Activated CD8-positive, alpha-beta memory T cell treated with anti-CD3 and anti-CD28 coated beads, Interleukin-2, amount 50 U/mL, for 4 hours (primary cell): ENCODE measurements around the gene G6PC1.
"Not testable (repeated sequence)": the region's sequence is repeated elsewhere in the genome, so short reads cannot be mapped to it uniquely, and the experiment has no call there.

Experiments
- DNase-seq: peaks from one replicate; pipeline ENCODE4 v3.0.0-alpha.2; 2020

The G6PC1 gene

DNA sequence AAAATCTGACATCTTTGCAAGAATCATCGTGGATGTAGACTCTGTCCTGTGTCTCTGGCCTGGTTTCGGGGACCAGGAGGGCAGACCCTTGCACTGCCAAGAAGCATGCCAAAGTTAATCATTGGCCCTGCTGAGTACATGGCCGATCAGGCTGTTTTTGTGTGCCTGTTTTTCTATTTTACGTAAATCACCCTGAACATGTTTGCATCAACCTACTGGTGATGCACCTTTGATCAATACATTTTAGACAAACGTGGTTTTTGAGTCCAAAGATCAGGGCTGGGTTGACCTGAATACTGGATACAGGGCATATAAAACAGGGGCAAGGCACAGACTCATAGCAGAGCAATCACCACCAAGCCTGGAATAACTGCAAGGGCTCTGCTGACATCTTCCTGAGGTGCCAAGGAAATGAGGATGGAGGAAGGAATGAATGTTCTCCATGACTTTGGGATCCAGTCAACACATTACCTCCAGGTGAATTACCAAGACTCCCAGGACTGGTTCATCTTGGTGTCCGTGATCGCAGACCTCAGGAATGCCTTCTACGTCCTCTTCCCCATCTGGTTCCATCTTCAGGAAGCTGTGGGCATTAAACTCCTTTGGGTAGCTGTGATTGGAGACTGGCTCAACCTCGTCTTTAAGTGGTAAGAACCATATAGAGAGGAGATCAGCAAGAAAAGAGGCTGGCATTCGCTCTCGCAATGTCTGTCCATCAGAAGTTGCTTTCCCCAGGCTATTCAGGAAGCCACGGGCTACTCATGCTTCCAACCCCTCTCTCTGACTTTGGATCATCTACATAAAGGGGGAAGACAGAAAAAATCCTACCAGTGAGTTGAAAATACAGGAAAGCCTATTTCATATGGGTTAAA, at the start of gene G6PC1:
G6PC1 (plus strand) TSS at position 340 of the 872 bp plus-strand sequence; CDS start at position 418, 78 bp downstream.
- DNase-seq: no peak

DNA sequence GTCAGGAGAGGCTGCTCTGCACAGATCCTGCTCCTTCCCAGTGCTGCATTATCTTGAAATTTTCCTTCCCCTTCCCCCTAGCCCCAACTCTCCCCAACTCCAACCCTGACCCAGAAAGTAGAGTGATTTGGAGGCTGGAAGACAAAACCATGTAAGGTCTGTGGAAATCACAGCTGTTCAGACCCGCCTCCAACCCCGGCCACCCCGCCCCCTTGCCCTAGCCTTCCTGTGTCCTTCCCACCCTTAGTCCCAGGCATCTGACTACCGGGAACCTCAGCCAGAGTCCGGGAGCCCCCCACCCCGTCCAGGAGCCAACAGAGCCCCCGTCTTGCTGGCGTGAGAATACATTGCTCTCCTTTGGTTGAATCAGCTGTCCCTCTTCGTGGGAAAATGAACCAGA, 49.6 kb upstream of the G6PC1 start, which contains the start of gene AOC3:
AOC3 (plus strand) TSS at position 246 of the 400 bp plus-strand sequence; CDS start at position 391, 145 bp downstream.
- DNase-seq: no peak

DNA sequence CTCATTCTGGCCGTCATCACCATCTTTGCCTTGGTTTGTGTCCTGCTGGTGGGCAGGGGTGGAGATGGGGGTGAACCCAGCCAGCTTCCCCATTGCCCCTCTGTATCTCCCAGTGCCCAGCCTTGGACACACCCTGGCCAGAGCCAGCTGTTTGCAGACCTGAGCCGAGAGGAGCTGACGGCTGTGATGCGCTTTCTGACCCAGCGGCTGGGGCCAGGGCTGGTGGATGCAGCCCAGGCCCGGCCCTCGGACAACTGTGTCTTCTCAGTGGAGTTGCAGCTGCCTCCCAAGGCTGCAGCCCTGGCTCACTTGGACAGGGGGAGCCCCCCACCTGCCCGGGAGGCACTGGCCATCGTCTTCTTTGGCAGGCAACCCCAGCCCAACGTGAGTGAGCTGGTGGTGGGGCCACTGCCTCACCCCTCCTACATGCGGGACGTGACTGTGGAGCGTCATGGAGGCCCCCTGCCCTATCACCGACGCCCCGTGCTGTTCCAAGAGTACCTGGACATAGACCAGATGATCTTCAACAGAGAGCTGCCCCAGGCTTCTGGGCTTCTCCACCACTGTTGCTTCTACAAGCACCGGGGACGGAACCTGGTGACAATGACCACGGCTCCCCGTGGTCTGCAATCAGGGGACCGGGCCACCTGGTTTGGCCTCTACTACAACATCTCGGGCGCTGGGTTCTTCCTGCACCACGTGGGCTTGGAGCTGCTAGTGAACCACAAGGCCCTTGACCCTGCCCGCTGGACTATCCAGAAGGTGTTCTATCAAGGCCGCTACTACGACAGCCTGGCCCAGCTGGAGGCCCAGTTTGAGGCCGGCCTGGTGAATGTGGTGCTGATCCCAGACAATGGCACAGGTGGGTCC, 49.0 kb upstream of the G6PC1 start:
- not testable (repeated sequence) for DNase-seq

DNA sequence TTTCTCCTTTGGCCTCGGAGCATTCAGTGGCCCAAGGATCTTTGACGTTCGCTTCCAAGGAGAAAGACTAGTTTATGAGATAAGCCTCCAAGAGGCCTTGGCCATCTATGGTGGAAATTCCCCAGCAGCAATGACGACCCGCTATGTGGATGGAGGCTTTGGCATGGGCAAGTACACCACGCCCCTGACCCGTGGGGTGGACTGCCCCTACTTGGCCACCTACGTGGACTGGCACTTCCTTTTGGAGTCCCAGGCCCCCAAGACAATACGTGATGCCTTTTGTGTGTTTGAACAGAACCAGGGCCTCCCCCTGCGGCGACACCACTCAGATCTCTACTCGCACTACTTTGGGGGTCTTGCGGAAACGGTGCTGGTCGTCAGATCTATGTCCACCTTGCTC, 48.2 kb upstream of the G6PC1 start:
- DNase-seq: no peak

DNA sequence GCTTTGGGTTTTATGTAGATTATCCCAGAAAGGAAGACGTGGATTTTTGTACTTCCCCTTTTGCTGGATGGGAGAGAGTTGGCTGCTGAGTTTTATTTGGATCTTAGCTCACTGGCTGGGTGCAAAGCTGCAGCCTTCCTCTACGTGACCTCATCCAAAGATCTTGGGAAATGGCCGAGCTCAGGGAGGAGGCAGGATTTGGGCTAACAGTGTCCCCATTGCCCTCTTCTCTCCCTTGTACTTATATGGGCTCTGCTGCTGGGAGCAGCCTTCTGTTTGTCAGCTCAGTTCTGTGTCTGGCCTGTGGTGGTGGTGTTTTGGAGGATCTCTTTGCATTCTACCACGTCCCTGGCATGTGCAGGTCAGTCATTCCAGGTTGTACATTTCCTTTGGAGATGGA, 47.6 kb upstream of the G6PC1 start:
- DNase-seq: no peak

DNA sequence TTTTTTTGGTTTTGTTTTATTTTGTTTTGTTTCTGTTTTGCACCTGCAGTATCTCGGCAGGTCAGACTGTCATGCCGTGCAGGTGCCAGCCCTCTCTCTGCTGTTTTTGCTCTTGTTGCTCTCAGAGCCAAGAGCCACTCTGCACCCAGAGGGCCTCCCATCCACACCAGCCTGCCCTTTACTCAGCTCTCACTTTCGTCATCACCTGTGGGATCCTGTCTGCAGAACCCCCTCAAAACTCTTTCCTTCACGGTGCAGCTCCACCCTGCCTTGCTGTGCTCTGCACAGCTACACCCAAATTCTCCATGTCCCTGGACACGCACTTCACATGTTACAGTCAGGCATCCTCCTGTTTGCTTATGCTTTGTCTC, 47.0 kb upstream of the G6PC1 start:
- no peak for DNase-seq

DNA sequence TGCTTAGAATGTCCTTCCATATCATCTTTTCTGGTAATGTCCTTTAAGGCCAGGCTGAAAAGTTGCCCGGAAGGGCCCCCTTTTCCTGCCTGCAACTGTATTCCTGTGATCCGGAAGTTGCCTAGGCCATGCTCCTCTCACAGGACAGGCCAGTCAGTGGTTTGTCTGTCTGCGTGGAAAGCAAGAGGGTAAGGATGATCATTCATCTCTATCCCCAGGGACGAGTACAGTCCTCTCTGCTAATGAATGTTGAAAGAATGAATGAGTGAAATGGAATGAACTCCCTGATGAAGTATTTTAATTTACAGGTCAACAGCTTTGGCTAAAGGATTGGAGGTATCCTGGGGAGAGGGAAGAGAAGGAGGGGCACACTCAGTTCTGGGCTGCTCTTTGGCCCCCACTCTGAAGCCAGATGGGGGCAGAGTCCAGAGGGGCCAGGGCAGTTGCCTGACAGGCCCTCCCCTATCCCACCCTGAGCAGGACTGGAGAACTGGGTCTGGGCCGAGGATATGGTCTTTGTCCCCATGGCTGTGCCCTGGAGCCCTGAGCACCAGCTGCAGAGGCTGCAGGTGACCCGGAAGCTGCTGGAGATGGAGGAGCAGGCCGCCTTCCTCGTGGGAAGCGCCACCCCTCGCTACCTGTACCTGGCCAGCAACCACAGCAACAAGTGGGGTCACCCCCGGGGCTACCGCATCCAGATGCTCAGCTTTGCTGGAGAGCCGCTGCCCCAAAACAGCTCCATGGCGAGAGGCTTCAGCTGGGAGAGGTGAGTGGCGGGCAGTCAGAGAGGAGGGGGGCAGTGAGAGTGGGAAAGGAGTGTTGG, 46.4 kb upstream of the G6PC1 start:
- no peak for DNase-seq

DNA sequence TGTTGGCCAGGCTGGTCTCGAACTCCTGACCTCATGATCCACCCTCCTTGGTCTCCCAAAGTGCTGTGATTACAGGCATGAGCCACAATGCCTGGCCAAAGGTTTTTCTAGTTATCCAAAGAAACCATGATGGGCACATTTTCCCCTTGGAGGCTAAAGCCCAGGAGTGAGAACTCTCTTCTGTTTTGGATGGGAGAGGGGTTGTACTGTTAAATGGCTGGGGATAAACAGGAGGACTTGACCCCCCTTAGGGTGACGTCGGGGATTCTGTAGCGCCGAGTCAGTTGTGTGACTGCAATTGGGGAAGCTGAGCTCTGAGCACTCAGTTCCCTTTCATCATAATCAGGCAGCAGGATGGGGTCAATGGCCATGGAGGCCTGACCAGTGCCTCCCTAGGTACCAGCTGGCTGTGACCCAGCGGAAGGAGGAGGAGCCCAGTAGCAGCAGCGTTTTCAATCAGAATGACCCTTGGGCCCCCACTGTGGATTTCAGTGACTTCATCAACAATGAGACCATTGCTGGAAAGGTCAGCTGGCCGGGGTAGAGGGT, 45.5 kb upstream of the G6PC1 start:
- DNase-seq: no peak

DNA sequence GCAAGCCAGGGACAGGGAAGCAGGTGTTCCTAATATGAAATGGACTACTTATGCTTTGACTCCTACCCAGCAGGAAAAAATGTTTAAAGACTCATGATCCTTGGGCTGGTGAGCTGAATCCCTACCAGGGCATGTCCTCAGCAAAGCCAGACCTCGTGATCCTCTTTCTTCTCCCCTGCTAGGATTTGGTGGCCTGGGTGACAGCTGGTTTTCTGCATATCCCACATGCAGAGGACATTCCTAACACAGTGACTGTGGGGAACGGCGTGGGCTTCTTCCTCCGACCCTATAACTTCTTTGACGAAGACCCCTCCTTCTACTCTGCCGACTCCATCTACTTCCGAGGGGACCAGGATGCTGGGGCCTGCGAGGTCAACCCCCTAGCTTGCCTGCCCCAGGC, 44.5 kb upstream of the G6PC1 start:
- DNase-seq: not testable (repeated sequence)

DNA sequence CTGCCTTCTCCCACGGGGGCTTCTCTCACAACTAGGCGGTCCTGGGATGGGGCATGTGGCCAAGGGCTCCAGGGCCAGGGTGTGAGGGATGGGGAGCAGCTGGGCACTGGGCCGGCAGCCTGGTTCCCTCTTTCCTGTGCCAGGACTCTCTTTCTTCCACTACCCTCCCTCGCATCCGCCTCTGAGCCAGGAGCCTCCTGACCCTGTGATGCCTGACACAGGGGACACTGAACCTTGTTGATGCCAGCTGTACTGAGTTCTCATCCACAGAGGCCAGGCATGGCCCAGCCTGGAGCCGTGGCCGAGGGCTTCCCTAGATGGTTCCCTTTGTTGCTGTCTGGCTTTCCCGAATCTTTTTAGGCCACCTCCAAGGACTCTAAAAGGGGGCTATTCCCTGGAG, 44.1 kb upstream of the G6PC1 start:
- DNase-seq: not testable (repeated sequence)

DNA sequence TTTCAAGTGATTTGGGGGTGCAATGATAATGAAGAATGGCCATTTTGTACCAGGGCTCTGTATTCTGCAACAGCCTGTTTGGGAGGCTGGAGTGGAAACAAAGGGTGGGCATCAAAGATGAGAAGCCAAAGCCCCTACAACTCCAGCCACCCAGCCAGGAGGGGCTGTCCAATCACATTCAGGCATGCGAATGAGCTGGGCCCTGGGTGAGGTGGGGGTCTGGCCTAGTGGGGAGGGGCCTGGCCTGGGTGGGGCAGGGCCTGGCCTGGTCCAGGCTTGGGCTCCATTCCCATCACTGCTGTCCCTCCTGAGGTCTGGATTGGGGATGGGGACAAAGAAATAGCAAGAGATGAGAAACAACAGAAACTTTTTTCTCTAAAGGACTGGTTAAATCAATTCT, 43.2 kb upstream of the G6PC1 start:
- no peak for DNase-seq

DNA sequence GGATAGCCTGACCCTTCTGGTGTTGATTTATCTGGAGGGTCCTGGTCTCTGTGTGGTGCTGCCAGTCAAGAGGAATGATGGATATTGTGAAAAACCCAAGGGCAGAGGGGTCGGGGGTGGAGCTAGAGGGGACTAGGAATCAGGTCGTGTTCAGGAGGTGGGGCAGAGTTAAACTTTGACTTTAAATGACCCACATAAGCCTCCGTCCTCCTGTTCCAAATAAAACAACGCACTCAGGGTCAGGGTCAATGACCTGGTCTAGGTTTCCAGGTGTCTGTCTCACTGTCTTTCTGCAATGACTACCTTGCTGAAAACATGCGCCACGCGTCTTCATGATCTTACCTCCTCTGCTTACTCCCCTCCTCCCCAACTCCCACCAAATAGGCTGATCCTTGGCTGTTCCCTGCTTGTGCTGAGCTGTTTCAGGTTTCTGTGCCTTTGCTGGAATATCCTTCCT, 34.9 kb upstream of the G6PC1 start:
- no peak for DNase-seq

DNA sequence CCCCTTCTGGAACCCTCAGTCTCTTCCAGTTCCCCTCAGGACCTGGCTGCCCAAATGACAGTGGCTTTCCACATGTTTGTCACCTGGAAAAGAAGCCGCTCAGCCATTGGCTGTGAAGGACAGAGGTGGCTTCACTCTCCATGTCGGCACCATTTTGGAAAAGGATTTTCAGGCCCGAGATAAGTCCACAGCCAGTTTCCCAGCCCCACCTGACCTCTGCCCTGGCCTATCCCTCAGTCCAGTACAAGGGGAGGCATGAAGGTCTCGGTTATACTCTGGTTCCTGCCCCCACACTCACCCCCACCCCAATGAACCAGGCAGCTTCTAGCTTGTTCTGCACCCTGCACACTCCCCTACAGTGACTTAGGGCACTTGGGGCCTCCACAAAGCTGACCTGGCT, 34.4 kb upstream of the G6PC1 start:
- DNase-seq: no peak

DNA sequence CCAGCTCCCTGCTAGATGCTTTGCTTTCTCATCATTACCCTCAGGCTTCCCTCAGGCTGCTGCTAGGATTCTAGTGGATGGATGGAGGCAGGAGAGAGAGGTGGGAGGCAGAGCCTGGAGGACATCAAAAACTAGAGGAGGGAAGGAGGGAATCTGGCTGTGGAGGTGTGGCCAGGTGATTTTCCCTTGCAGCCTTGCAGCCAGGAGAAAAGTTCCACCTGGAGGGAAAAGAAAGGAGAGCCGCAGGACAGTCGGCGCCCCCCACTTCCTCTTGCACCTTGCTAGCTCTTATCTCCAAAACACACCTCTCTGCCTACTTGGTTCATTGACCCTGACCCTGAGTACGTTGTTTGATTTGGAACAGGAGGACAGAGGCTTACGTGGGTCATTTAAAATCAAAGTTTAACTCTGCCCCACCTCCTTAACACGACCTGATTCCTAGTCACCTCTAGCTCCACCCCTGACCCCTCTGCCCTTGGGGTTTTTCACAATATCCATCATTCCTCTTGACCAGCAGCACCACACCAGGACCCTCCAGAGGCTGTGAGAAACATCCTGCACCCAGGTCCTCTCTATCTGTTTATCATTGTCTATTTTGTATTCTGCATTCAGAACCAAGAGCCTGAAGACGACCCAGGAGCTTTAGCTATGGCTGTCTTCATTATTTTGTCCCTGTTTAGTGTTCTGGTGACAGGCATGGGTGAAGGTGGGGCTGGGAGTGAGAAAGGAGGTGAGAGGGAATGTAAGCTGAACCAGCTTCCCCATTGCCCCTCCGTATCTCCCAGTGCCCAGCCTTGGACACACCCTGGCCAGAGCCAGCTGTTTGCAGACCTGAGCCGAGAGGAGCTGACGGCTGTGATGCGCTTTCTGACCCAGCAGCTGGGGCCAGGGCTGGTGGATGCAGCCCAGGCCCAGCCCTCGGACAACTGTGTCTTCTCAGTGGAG, 33.7 kb upstream of the G6PC1 start:
- no peak for DNase-seq

DNA sequence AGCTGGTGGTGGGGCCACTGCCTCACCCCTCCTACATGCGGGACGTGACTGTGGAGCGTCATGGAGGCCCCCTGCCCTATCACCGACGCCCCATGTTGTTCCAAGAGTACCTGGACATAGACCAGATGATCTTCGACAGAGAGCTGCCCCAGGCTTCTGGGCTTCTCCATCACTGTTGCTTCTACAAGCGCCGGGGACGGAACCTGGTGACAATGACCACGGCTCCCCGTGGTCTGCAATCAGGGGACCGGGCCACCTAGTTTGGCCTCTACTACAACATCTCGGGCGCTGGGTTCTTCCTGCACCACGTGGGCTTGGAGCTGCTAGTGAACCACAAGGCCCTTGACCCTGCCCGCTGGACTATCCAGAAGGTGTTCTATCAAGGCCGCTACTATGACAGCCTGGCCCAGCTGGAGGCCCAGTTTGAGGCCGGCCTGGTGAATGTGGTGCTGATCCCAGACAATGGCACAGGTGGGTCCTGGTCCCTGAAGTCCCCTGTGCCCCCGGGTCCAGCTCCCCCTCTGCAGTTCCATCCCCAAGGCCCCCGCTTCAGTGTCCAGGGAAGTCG, 32.8 kb upstream of the G6PC1 start:
- not testable (repeated sequence) for DNase-seq

DNA sequence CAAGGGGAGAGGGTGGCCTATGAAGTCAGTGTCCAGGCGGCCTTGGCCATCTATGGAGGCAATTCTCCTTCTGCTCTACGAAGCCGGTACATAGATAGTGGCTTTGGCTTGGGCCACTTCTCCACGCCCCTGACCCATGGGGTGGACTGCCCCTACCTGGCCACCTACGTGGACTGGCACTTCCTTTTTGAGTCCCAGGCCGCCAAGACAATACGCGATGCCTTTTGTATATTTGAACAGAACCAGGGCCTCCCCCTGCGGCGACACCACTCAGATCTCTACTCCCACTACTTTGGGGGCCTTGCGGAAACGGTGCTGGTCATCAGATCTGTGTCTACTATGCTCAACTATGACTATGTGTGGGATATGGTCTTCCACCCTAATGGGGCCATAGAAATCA, 32.3 kb upstream of the G6PC1 start:
- DNase-seq: no peak

DNA sequence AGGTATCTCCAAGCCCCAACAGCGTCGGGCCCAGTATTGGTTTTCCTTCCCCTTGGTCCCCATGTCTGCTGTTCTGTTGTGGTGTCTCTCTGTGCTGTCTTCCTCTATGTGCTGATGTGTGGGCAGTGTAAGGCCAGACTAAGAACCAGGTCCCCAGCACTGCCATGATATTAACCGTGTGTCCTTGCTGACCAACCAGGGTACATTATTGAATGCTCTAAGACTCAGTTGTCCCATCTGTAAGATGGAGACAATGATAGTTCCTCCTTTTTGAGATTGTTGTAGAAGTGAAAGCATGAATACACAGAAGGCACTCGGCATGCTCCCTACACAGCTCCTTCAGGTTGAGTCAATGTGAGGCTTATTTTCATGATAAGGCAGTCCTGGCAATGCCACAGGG, 29.0 kb upstream of the G6PC1 start:
- DNase-seq: no peak

DNA sequence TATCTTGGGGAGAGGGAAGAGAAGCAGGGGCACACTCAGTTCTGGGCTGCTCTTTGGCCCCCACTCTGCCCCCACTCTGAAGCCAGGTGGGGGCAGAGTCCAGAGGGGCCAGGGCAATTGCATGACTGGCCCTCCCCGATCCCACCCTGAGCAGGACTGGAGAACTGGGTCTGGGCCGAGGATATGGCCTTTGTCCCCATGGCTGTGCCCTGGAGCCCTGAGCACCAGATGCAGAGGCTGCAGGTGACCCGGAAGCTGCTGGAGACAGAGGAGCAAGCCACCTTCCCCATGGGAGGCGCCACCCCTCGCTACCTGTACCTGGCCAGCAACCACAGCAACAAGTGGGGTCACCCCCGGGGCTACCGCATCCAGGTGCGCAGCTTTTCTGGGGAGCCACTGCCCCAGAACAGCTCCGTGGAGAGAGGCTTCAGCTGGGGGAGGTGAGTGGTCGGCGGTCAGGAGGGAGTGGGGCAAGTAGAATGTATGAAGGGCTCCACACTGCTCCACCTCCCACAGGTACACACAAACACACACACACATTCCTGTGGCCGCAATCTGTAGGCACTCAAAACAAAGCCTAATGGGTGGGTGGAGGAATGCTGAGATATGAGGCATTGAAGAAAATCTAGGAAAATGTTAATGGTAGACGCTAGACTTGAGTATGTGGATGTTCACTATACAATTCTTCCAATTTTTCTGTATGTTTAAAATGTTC, 28.2 kb upstream of the G6PC1 start:
- DNase-seq: no peak

DNA sequence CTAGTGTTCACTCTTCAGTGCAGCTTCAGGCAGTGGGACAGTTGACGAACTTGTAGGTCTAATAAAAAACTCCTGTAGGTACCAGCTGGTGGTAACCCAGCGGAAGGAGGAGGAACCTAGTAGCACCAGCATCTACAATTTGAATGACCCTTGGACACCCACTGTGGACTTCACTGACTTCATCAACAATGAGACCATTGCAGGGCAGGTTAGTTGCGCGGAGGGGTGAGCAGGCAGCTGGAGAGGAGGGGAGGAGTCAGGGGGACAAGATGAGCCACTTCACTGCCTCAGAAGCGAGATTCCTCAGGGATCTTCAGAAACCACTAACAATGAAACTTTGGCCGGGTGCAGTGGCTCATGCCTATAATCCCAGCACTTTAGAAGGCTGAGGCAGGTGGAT, 27.3 kb upstream of the G6PC1 start:
- no peak for DNase-seq
